ENCODE measurements around the gene ABLIM1. TPM values are rescaled to one million over a fixed set of nuclear protein-coding genes. Genes with fewer than 3 reads are reported as not detected.

The ABLIM1 gene
- total and polyA plus RNA-seq, 3 donors from 2014 or later, result 90.0 to 137 (median 128) TPM

- 79 to 87% methylated on average over 8 of the region's 8 CpGs for WGBS, 2 donors
- Histone ChIP-seq H3K9me3 (no peaks in the 10 kb centered on the region), H3K36me3 (ENCODE audit: low read depth, missing control alignments) (no peaks in the 10 kb centered on the region), H3K4me1 (peaks cover 28% of the 10 kb centered on the region), H3K27me3 (no peaks in the 10 kb centered on the region), H3K27ac (no peak overlapping the region), H3K4me3 (no peak overlapping the region)
- intact Hi-C loops (cut with DNase I; ENCODE audit: low total_unique reads), result no loop called here
- TF ChIP-seq POLR2A (IDR thresholded peaks at IDR 0.05) (no peak), CTCF (IDR thresholded peaks at IDR 0.05) (no peak)
- no peak for DNase-seq
Observed at GRCh38 chr10:114499630-114500190, 158.4 kb downstream of the ABLIM1 start.

GRCh38 chr10:114499116-114499515 lies 159.0 kb downstream of the ABLIM1 start:
- TF ChIP-seq CTCF (IDR thresholded peaks at IDR 0.05), result no peak
- no peak for TF ChIP-seq POLR2A (IDR thresholded peaks at IDR 0.05)
- Histone ChIP-seq H3K27me3 (no peaks in the 10 kb centered on the region), H3K9me3 (no peaks in the 10 kb centered on the region), H3K36me3 (ENCODE audit: low read depth, missing control alignments) (no peaks in the 10 kb centered on the region), H3K27ac (no peak overlapping the region), H3K4me1 (peaks cover 24% of the 10 kb centered on the region), H3K4me3 (no peak overlapping the region)
- no peak for DNase-seq
- intact Hi-C loops (cut with DNase I; ENCODE audit: low total_unique reads), result no loop called here
- 74 to 75% methylated on average over 2 of the region's 2 CpGs for WGBS, 2 donors

- no peaks in the 10 kb centered on the region for H3K27me3 ChIP-seq
Observed at GRCh38 chr10:114498413-114499111, 159.5 kb downstream of the ABLIM1 start.

GRCh38 chr10:114495303-114495702 lies 162.8 kb downstream of the ABLIM1 start:
- intact Hi-C loops (cut with DNase I; ENCODE audit: low total_unique reads), result no loop called here
- 88 to 90% methylated on average over 3 of the region's 3 CpGs for WGBS, 2 donors
- TF ChIP-seq POLR2A (IDR thresholded peaks at IDR 0.05), result no peak
- no peak for TF ChIP-seq CTCF (IDR thresholded peaks at IDR 0.05)
- no peak for DNase-seq
- no peaks in the 10 kb centered on the region for H3K27me3 ChIP-seq
- H3K27ac ChIP-seq, result no peak overlapping the region
- no peaks in the 10 kb centered on the region for H3K9me3 ChIP-seq
- no peak overlapping the region for H3K4me3 ChIP-seq
- H3K36me3 ChIP-seq (ENCODE audit: low read depth, missing control alignments), result no peaks in the 10 kb centered on the region
- peaks cover 17% of the 10 kb centered on the region for H3K4me1 ChIP-seq

More at GRCh38 chr10:114498413-114499111, 159.5 kb downstream of the ABLIM1 start:
- no peak for DNase-seq
- Histone ChIP-seq H3K36me3 (ENCODE audit: low read depth, missing control alignments) (no peaks in the 10 kb centered on the region), H3K27ac (no peak overlapping the region), H3K4me1 (peaks cover 19% of the 10 kb centered on the region), H3K4me3 (no peak overlapping the region), H3K9me3 (no peaks in the 10 kb centered on the region)
- WGBS, 2 donors, result 69 to 87% methylated on average over 2 of the region's 2 CpGs
- no peak for TF ChIP-seq CTCF (IDR thresholded peaks at IDR 0.05)
- no peak for TF ChIP-seq POLR2A (IDR thresholded peaks at IDR 0.05)
- intact Hi-C loops (cut with DNase I; ENCODE audit: low total_unique reads), result no loop called here

Measured in testis (tissue), 3 donors.